Gastrocnemius medialis (tissue), 4 donors: ENCODE data around the gene ACACB.
A peak's percentile ranks its signal among the peaks of the same experiment; 100 is the strongest.

Experiments
- CTCF ChIP-seq, 5 experiments: fragments of 450-650 bp in 3 of 5; fragments of 200-600 bp in 2 of 5; sonication (generic) in 2 of 5; IDR thresholded peaks in 4 of 5; conservative IDR thresholded peaks in 1 of 5; 1 replicate in 4 of 5; 2 replicates in 1 of 5; pipeline ENCODE4 v1.5.1; 2016 to 2019; ENCODE audit warnings: antibody characterized with exemption in 5 of 5, mild to moderate bottlenecking in 3 of 5, moderate library complexity in 3 of 5
- POLR2A ChIP-seq, 2 donors: fragments of 450-650 bp; IDR thresholded peaks; one replicate each; pipeline ENCODE4 v1.6.1; 2017; ENCODE audit warnings: antibody characterized with exemption in 2 of 2, mild to moderate bottlenecking in 2 of 2, moderate library complexity in 2 of 2

DNA sequence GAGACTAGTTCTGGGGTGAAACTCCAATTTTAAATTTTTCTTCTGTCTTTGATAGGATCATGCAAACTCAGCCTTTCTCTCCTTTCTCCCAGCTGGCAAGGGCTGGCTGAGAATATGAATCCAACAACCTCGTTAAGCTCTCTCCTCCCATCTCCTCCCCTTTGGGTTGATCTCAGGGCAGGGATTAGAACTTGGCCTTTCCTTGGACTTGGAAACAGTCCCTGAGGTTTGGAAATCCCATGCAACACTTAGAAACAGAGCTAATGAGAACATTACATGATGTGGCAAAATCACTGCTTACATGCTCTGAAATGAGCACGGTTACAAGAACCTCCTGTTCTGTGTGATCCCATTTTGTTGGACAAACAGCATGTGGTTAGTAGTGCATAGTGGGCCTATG is 31.6 kb downstream of the ACACB start:
- TF ChIP-seq POLR2A (IDR thresholded peaks at IDR 0.05) (peak; percentile 40 to 79), CTCF (IDR thresholded peaks at IDR 0.05 in 4 of 5, conservative IDR thresholded peaks at IDR 0.05 in 1 of 5) (no peak)
